ENCODE measurements around the gene ESRRA. TPM values are rescaled to one million over a fixed set of nuclear protein-coding genes. Genes with fewer than 3 reads are reported as not detected.

The ESRRA gene
- total RNA-seq, 5 donors from 2014 or later (not counting 1 experiment from before 2014, with no cell fraction given) = 20.2 to 43.1 (median 39.7) TPM

- peak; percentile 82 to 84 (median 83) for ATAC-seq (replicated peaks in 1 of 4)
- ChIA-PET CTCF (interaction anchor here (0.6 to 2.6 kb wide), 22 partner anchors 12 to 1654 kb away, joined by 3 to 41 read pairs (median 6); partner anchors contain the start of genes CATSPERZ (in 1 of the 2), CCDC88B (in 1 of the 2), ESRRA (in 1 of the 2) and FKBP2 (in 1 of the 2)), POLR2A (interaction anchor here (0.6 to 1.5 kb wide), 16 partner anchors 13 to 1653 kb away, joined by 3 to 16 read pairs (median 5); partner anchors contain the start of genes CCDC88B (in 2 of the 2), BAD (in 1 of the 2), C11orf98 (in 1 of the 2) and CSKMT (in 1 of the 2))
- Mint-ChIP-seq H3K27me3 (no peaks in the 10 kb centered on the region), H3K4me1 (peaks cover 29 to 57% (median 43%) of the 10 kb centered on the region in 3 donors), H3K27ac (peak within 1 kb of the TSS; percentile 99 to 100), H3K36me3 (peaks cover 28% of the 10 kb centered on the region), H3K4me3 (peak within 1 kb of the TSS; percentile 91 to 96 (median 93)), H3K9me3 (no peaks in the 10 kb centered on the region)
- peak; percentile 82 to 99 (median 97) for DNase-seq
- peaks cover 0 to 37% of the 10 kb centered on the region in 2 donors for H3K36me3 ChIP-seq (ENCODE audit: control insufficient read depth in 2 of 2, extremely low read depth in 1 of 2, insufficient read depth in 1 of 2, low read length in 1 of 2)
- H3K4me1 ChIP-seq (ENCODE audit: control insufficient read depth in 1 of 2, extremely low read depth in 1 of 2, insufficient read depth in 2 of 2, low read length in 2 of 2) = peaks cover 2 to 42% of the 10 kb centered on the region in 2 experiments
- H3K27ac ChIP-seq (ENCODE audit: low read length) = peak within 1 kb of the TSS; percentile 98
- no peaks in the 10 kb centered on the region for H3K9me3 ChIP-seq
- H3K4me3 ChIP-seq (ENCODE audit: control insufficient read depth in 1 of 2, extremely low read depth in 1 of 2, low read length in 1 of 2) = peak within 1 kb of the TSS; percentile 76 to 79
- no peaks in the 10 kb centered on the region for H3K27me3 ChIP-seq (replicated peaks in 1 of 2; ENCODE audit: control insufficient read depth in 2 of 2, extremely low read depth in 1 of 2, insufficient read depth in 2 of 2, low read length in 1 of 2)
- WGBS (ENCODE audit: insufficient coverage) = under 1% methylated on average over 40 of the region's 43 CpGs
Observed at GRCh38 chr11:64317325-64317960, 12.1 kb downstream of the ESRRA start, which contains the start of gene TRMT112. TSS of gene TRMT112 (minus strand) at chr11:64317559. CDS start at chr11:64317526, 33 bp downstream.

GRCh38 chr11:64317961-64318765, 12.8 kb downstream of the ESRRA start, which contains the start of gene PRDX5:
TSS of gene PRDX5 (plus strand) at chr11:64318121. CDS start at chr11:64318216, 95 bp downstream.
- H3K4me3 Mint-ChIP-seq = peak within 1 kb of the TSS; percentile 91 to 96 (median 93)
- CTCF ChIA-PET = interaction anchor here (0.6 to 2.6 kb wide), 22 partner anchors 13 to 1751 kb away, joined by 3 to 41 read pairs (median 5); partner anchors contain the start of genes CATSPERZ (in 1 of the 2), CCDC88B (in 1 of the 2), ESRRA (in 1 of the 2) and FKBP2 (in 1 of the 2)
- peaks cover 22% of the 10 kb centered on the region for H3K36me3 Mint-ChIP-seq
- 0% methylated on average over 33 of the region's 61 CpGs for WGBS (ENCODE audit: insufficient coverage)
- ATAC-seq (replicated peaks in 1 of 4) = peak; percentile 77 to 85 (median 82)
- POLR2A ChIA-PET = interaction anchor here (0.6 to 1.5 kb wide), 19 partner anchors 13 to 1653 kb away, joined by 3 to 16 read pairs (median 5); partner anchors contain the start of genes CCDC88B (in 2 of the 2), BAD (in 1 of the 2), C11orf98 (in 1 of the 2) and CSKMT (in 1 of the 2)
- peak within 1 kb of the TSS; percentile 76 to 79 for H3K4me3 ChIP-seq (ENCODE audit: control insufficient read depth in 1 of 2, extremely low read depth in 1 of 2, low read length in 1 of 2)
- DNase-seq = peak; percentile 84 to 98 (median 94)
- H3K27me3 Mint-ChIP-seq = no peaks in the 10 kb centered on the region
- H3K9me3 ChIP-seq = no peaks in the 10 kb centered on the region
- H3K4me1 Mint-ChIP-seq = peaks cover 22 to 49% (median 36%) of the 10 kb centered on the region in 3 donors
- H3K27ac Mint-ChIP-seq = peak within 1 kb of the TSS; percentile 99 to 100
- H3K4me1 ChIP-seq (ENCODE audit: control insufficient read depth in 1 of 2, extremely low read depth in 1 of 2, insufficient read depth in 2 of 2, low read length in 2 of 2) = peaks cover 2 to 35% of the 10 kb centered on the region in 2 experiments
- peak within 1 kb of the TSS; percentile 98 for H3K27ac ChIP-seq (ENCODE audit: low read length)
- peaks cover 0 to 43% of the 10 kb centered on the region in 2 donors for H3K36me3 ChIP-seq (ENCODE audit: control insufficient read depth in 2 of 2, extremely low read depth in 1 of 2, insufficient read depth in 1 of 2, low read length in 1 of 2)
- no peaks in the 10 kb centered on the region for H3K9me3 Mint-ChIP-seq
- no peaks in the 10 kb centered on the region for H3K27me3 ChIP-seq (replicated peaks in 1 of 2; ENCODE audit: control insufficient read depth in 2 of 2, extremely low read depth in 1 of 2, insufficient read depth in 2 of 2, low read length in 1 of 2)

DNA sequence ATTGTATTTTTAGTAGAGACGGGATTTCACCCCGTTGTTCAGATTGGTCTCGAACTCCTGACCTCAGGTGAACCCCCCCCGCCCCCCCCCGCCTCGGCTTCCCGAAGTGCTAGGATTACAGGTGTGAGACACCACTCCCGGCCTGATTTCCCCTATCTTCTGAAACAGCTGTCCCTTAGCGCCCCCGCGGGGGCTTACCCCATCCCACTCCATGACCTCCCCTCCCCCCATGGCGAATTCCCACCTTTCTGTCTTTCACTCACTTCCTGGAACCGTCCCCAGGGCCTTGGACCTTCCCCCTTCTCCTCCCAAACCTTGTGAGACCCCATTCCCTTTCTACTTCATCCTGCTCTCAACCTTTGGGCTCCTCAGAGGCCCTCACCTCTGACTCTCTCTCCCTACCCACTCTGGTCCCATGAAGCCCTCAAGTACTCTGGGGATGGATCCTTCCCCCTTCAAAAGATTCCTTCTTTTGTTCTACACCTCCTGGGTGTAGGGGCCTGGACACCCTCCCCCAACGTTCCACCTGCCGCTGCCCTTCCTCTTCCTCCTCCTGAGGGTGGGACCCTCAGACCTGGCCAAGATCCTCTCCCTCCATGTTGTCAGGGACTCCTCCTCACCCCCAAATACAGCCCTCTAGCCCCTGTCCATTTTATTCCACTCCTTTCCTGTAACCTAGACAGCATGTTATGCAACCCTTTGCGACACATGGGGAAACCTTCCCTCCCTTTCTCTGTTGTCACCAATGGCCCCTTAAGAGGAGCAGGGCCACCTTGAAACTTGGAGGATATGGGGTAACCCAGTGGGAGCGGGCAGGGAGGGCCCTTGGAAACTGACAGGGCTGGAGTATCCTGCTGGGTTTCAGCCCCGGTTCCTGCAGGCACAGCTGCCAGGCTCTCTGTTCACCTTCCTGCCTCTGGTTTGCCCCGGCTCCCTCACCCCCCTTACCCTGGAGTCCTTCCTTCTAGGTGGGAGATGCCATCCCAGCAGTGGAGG, 13.7 kb downstream of the ESRRA start:
- peak overlapping the region; percentile 98 for H3K27ac ChIP-seq (ENCODE audit: low read length)
- Mint-ChIP-seq H3K4me3 (peak overlapping the region; percentile 91 to 96 (median 93)), H3K27me3 (no peaks in the 10 kb centered on the region), H3K9me3 (no peaks in the 10 kb centered on the region), H3K4me1 (peaks cover 22 to 49% (median 33%) of the 10 kb centered on the region in 3 donors), H3K27ac (peak overlapping the region; percentile 99 to 100), H3K36me3 (peaks cover 18% of the 10 kb centered on the region)
- DNase-seq (peak in 1 of 35 experiments; percentile 49), ATAC-seq (replicated peaks in 1 of 4) (no peak)
- peaks cover 2 to 34% of the 10 kb centered on the region in 2 experiments for H3K4me1 ChIP-seq (ENCODE audit: control insufficient read depth in 1 of 2, extremely low read depth in 1 of 2, insufficient read depth in 2 of 2, low read length in 2 of 2)
- no peaks in the 10 kb centered on the region for H3K27me3 ChIP-seq (replicated peaks in 1 of 2; ENCODE audit: control insufficient read depth in 2 of 2, extremely low read depth in 1 of 2, insufficient read depth in 2 of 2, low read length in 1 of 2)
- ChIA-PET POLR2A (interaction anchor here (0.6 to 1.3 kb wide), 4 partner anchors 19 to 1447 kb away, joined by 3 to 6 read pairs (median 4); partner anchors contain the start of gene CCDC88B (in 1 of the 2)), CTCF (interaction anchor here (0.7 to 2.6 kb wide), 8 partner anchors 13 to 1750 kb away, joined by 3 to 41 read pairs (median 16); partner anchors contain the start of genes CATSPERZ (in 1 of the 2), CCDC88B (in 1 of the 2), ESRRA (in 1 of the 2) and NUDT22 (in 1 of the 2))
- peaks cover 6 to 41% of the 10 kb centered on the region in 2 donors for H3K36me3 ChIP-seq (ENCODE audit: control insufficient read depth in 2 of 2, extremely low read depth in 1 of 2, insufficient read depth in 1 of 2, low read length in 1 of 2)
- no peaks in the 10 kb centered on the region for H3K9me3 ChIP-seq
- peak overlapping the region; percentile 76 to 79 for H3K4me3 ChIP-seq (ENCODE audit: control insufficient read depth in 1 of 2, extremely low read depth in 1 of 2, low read length in 1 of 2)
- WGBS (ENCODE audit: insufficient coverage) = 33% methylated on average over 9 of the region's 19 CpGs

- Mint-ChIP-seq H3K27me3 (no peaks in the 10 kb centered on the region), H3K4me3 (peak overlapping the region in 1 of 3 donors; percentile 28), H3K27ac (no peak overlapping the region), H3K4me1 (peaks cover 22 to 49% (median 33%) of the 10 kb centered on the region in 3 donors), H3K9me3 (no peaks in the 10 kb centered on the region), H3K36me3 (peaks cover 15% of the 10 kb centered on the region)
- H3K36me3 ChIP-seq (ENCODE audit: control insufficient read depth in 2 of 2, extremely low read depth in 1 of 2, insufficient read depth in 1 of 2, low read length in 1 of 2) = peaks cover 6 to 26% of the 10 kb centered on the region in 2 donors
- DNase-seq (no peak), ATAC-seq (replicated peaks in 1 of 4) (no peak)
- ChIA-PET CTCF (interaction anchor here in 1 of 2 donors (0.6 kb wide), 1 partner anchor 10 kb away, joined by 3 read pairs; no protein-coding TSS in a partner anchor), POLR2A (no interaction called here)
- H3K9me3 ChIP-seq = no peaks in the 10 kb centered on the region
- H3K27me3 ChIP-seq (replicated peaks in 1 of 2; ENCODE audit: control insufficient read depth in 2 of 2, extremely low read depth in 1 of 2, insufficient read depth in 2 of 2, low read length in 1 of 2) = no peaks in the 10 kb centered on the region
- no peak overlapping the region for H3K4me3 ChIP-seq (ENCODE audit: control insufficient read depth in 1 of 2, extremely low read depth in 1 of 2, low read length in 1 of 2)
- 86% methylated on average over 5 of the region's 7 CpGs for WGBS (ENCODE audit: insufficient coverage)
- H3K27ac ChIP-seq (ENCODE audit: low read length) = no peak overlapping the region
- peaks cover 2 to 34% of the 10 kb centered on the region in 2 experiments for H3K4me1 ChIP-seq (ENCODE audit: control insufficient read depth in 1 of 2, extremely low read depth in 1 of 2, insufficient read depth in 2 of 2, low read length in 2 of 2)
Observed at GRCh38 chr11:64320556-64320955, 15.2 kb downstream of the ESRRA start.

- CTCF ChIA-PET = no interaction called here
- Histone ChIP-seq H3K4me1 (ENCODE audit: control insufficient read depth in 1 of 2, extremely low read depth in 1 of 2, insufficient read depth in 2 of 2, low read length in 2 of 2) (peaks cover 2 to 34% of the 10 kb centered on the region in 2 experiments), H3K4me3 (ENCODE audit: control insufficient read depth in 1 of 2, extremely low read depth in 1 of 2, low read length in 1 of 2) (no peak overlapping the region), H3K27me3 (replicated peaks in 1 of 2; ENCODE audit: control insufficient read depth in 2 of 2, extremely low read depth in 1 of 2, insufficient read depth in 2 of 2, low read length in 1 of 2) (no peaks in the 10 kb centered on the region), H3K9me3 (no peaks in the 10 kb centered on the region), H3K27ac (ENCODE audit: low read length) (no peak overlapping the region), H3K36me3 (ENCODE audit: control insufficient read depth in 2 of 2, extremely low read depth in 1 of 2, insufficient read depth in 1 of 2, low read length in 1 of 2) (peaks cover 6 to 25% of the 10 kb centered on the region in 2 donors)
- peaks cover 15% of the 10 kb centered on the region for H3K36me3 Mint-ChIP-seq
- POLR2A ChIA-PET = no interaction called here
- H3K9me3 Mint-ChIP-seq = no peaks in the 10 kb centered on the region
- H3K4me1 Mint-ChIP-seq = peaks cover 22 to 49% (median 33%) of the 10 kb centered on the region in 3 donors
- H3K27me3 Mint-ChIP-seq = no peaks in the 10 kb centered on the region
- peak overlapping the region in 2 of 3 donors; percentile 13 to 28 for H3K4me3 Mint-ChIP-seq
- no peak overlapping the region for H3K27ac Mint-ChIP-seq
- WGBS (ENCODE audit: insufficient coverage) = 71% methylated on average over 4 of the region's 5 CpGs
- ATAC-seq (replicated peaks in 1 of 4) = no peak
- DNase-seq = no peak
Observed at GRCh38 chr11:64321026-64321425, 15.7 kb downstream of the ESRRA start.

All from T-cell (primary cell).